SU-DHL-6 (cell line): ENCODE data around the gene RBCK1.

Experiments used
- H2AFZ ChIP-seq: fragments of 200-600 bp; sonication (generic); 2 replicates; pipeline ENCODE4 v1.6.1; 2014; ENCODE audit warnings: low read depth, mild to moderate bottlenecking, moderate library complexity, mixed read lengths, antibody characterized with exemption, low read length; ENCODE audit not compliant: severe bottlenecking
- H3F3A ChIP-seq: fragments of 200-600 bp; shearing (Covaris generic); 2 replicates; pipeline ENCODE4 v1.6.0; 2016; ENCODE audit warnings: antibody characterized with exemption, mild to moderate bottlenecking; ENCODE audit not compliant: insufficient read depth
- H3K27ac ChIP-seq: fragments of 200-600 bp; sonication (generic); 2 replicates; pipeline ENCODE4 v1.5.1; 2016; ENCODE audit warnings: low read depth, mild to moderate bottlenecking, low read length, moderate library complexity, mixed read lengths
- H3K27me3 ChIP-seq: fragments of 200-600 bp; sonication (generic), shearing (Covaris generic); 2 replicates; pipeline ENCODE4 v1.6.0; 2014; ENCODE audit warnings: mild to moderate bottlenecking, low read length
- H3K36me3 ChIP-seq: fragments of 200-600 bp; sonication (generic); 2 replicates; pipeline ENCODE4 v1.6.1; 2014; ENCODE audit warnings: mild to moderate bottlenecking, low read length, mixed read lengths
- H3K4me2 ChIP-seq: fragments of 300-600, 200-600 bp; shearing (Covaris generic), sonication (generic); 2 replicates; pipeline ENCODE4 v1.6.0; 2014; ENCODE audit warnings: low read length, low read depth, mild to moderate bottlenecking; ENCODE audit not compliant: poor library complexity, severe bottlenecking
- H3K4me3 ChIP-seq: fragments of 200-600 bp; sonication (generic); 2 replicates; pipeline ENCODE4 v1.5.1; 2014; ENCODE audit warnings: antibody characterized with exemption, low read length, mild to moderate bottlenecking, mixed read lengths; ENCODE audit not compliant: insufficient read depth, poor library complexity, severe bottlenecking
- H3K79me2 ChIP-seq: fragments of 200-600 bp; sonication (generic); 2 replicates; pipeline ENCODE4 v1.6.1; 2014; ENCODE audit warnings: mild to moderate bottlenecking, low read length, moderate library complexity; ENCODE audit not compliant: insufficient read depth
- H3K9ac ChIP-seq: fragments of 200-600 bp; sonication (generic); 2 replicates; pipeline ENCODE4 v1.7.0; 2014; ENCODE audit warnings: mild to moderate bottlenecking, low read length
- H3K9me2 ChIP-seq: fragments of 200-600 bp; sonication (generic); replicated peaks from 2 replicates; pipeline ENCODE4 v1.6.1; 2014; ENCODE audit warnings: low read length; ENCODE audit not compliant: insufficient read depth
- H3K9me3 ChIP-seq: fragments of 200-600 bp; sonication (generic); 2 replicates; pipeline ENCODE4 v1.6.1; 2014; ENCODE audit warnings: low read length, mixed read lengths; ENCODE audit not compliant: insufficient read depth
- H4K20me1 ChIP-seq: fragments of 200-600 bp; sonication (generic); 2 replicates; pipeline ENCODE4 v1.6.1; 2014; ENCODE audit warnings: low read depth, mild to moderate bottlenecking, antibody characterized with exemption, low read length, moderate library complexity, mixed read lengths
- CTCF ChIP-seq: fragments of 200-600 bp; sonication (generic); IDR thresholded peaks from one replicate; pipeline ENCODE4 v1.5.1; 2017; ENCODE audit warnings: antibody characterized with exemption, mild to moderate bottlenecking, low read length, moderate library complexity; ENCODE audit not compliant: insufficient read depth, poor library complexity, severe bottlenecking
- EZH2phosphoT487 ChIP-seq: fragments of 200-600 bp; sonication (generic), shearing (Covaris generic); conservative IDR thresholded peaks from 2 replicates; pipeline ENCODE4 v1.6.1; 2018; ENCODE audit warnings: mild to moderate bottlenecking, antibody characterized with exemption, low read length, moderate library complexity, mixed read lengths

RBCK1 gene

DNA sequence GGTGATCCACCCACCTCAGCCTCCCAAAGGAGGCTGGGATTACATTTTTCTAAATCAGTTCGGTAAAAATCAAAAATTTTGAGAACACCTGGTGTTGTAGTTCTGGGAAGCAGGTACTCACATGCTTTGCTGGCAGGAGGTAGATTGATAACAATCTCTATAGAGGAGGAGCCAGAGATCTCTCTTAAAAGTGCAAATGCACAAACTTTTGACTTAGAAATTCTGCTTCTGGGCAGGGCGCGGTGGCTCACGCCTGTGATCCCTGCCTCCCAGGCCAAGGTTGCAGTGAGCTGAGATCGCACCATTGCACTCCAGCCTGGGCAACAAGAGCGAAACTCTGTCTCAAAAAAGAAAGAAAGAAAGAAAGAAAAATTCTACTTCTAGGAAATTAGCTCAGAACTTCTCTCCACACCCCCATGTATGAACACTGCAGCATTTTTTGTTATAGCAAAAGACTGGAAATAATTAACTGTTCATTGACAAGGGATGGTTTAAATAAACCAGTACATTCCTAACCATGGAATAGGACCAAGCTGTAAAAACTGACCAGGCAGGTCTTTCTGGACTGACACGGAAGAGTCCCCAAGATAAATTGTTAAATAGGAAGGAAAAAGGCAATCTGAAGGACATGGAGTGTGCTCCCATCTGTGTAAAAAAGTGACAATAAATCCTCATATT, 41.9 kb upstream of the RBCK1 start:
- H2AFZ ChIP-seq = no peak overlapping the region
- H4K20me1 ChIP-seq = no peaks in the 10 kb centered on the region
- no peaks in the 10 kb centered on the region for H3K79me2 ChIP-seq
- H3K27ac ChIP-seq = no peak overlapping the region
- H3F3A ChIP-seq = no peaks in the 10 kb centered on the region
- H3K9me3 ChIP-seq = no peaks in the 10 kb centered on the region
- H3K9me2 ChIP-seq = no peaks in the 10 kb centered on the region
- no peaks in the 10 kb centered on the region for H3K36me3 ChIP-seq
- no peak overlapping the region for H3K4me2 ChIP-seq
- H3K27me3 ChIP-seq = no peaks in the 10 kb centered on the region
- no peak for TF ChIP-seq CTCF
- TF ChIP-seq EZH2phosphoT487 = no peak
- no peak overlapping the region for H3K9ac ChIP-seq
- no peak overlapping the region for H3K4me3 ChIP-seq

- no peak for TF ChIP-seq CTCF
- TF ChIP-seq EZH2phosphoT487 = no peak
- Histone ChIP-seq H3K36me3 (no peaks in the 10 kb centered on the region), H3F3A (no peaks in the 10 kb centered on the region), H3K9ac (no peak overlapping the region), H3K79me2 (no peaks in the 10 kb centered on the region), H3K27ac (no peak overlapping the region), H3K9me3 (no peaks in the 10 kb centered on the region), H3K27me3 (no peaks in the 10 kb centered on the region), H3K4me2 (no peak overlapping the region), H3K4me3 (no peak overlapping the region), H3K9me2 (no peaks in the 10 kb centered on the region), H2AFZ (no peak overlapping the region), H4K20me1 (no peaks in the 10 kb centered on the region)
These were observed 41.2 kb upstream of the RBCK1 start for GRCh38 chr20:366719-367485.

DNA sequence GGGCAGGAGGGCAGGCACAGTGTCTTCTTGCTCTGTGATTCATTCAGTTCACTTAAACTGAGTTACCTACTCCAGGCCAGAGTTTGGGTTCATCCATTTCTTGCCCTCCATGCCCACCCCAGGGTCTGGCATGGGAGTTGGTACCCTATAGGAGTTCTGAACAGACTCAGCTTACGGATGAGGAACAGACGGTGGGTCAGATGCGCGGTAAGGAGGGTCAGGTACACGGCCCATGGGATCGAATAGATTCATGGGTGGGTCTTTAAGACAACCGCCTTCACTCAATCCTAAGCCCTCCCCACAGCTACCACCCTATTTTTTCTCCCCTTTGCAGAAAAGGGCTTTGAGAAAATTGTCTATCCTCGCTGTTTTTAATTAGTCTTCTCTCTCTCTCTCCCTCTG, 40.6 kb upstream of the RBCK1 start:
- Histone ChIP-seq H3K27me3 (no peaks in the 10 kb centered on the region), H3K4me2 (no peak overlapping the region), H4K20me1 (no peaks in the 10 kb centered on the region), H3F3A (no peaks in the 10 kb centered on the region), H3K4me3 (no peak overlapping the region), H3K79me2 (no peaks in the 10 kb centered on the region), H3K27ac (no peak overlapping the region), H3K9me3 (no peaks in the 10 kb centered on the region), H3K9me2 (no peaks in the 10 kb centered on the region), H3K9ac (no peak overlapping the region), H3K36me3 (no peaks in the 10 kb centered on the region), H2AFZ (no peak overlapping the region)
- no peak for TF ChIP-seq EZH2phosphoT487
- no peak for TF ChIP-seq CTCF
